HepG2 (cell line): Measurements from ENCODE around the gene SPG7. TPM values are rescaled to one million over a fixed set of nuclear protein-coding genes. Genes with fewer than 3 reads are reported as not detected.

ENCODE experiments used
- ATAC-seq: fragments of 200-7000 bp; cut with Tn5 transposase; 3 replicates; pipeline ENCODE4 v1.9.1; 2020; ENCODE audit warnings: mild to moderate bottlenecking, moderate library complexity
- BruUV-seq: library from RNA; stranded (reverse); fragments of 400-500 nt; replicated peaks from 2 replicates; lab custom pipeline; 2021; lab: Mats Ljungman, UMichigan
- CTCF ChIA-PET: fragments of 300-600 bp; formaldehyde crosslinking; extraction: SDS; loops from one replicate; lab custom pipeline; 2021; ENCODE audit warnings: low total read pairs, inconsistent platforms, low intra/inter-chr PET ratio; lab: Yijun Ruan, JAX
- POLR2A ChIA-PET: fragments of 350-600 bp; sonication (Branson Sonifier 250); formaldehyde crosslinking; loops from one replicate; lab custom pipeline; 2020; ENCODE audit warnings: antibody characterized with exemption, inconsistent platforms; lab: Yijun Ruan, JAX
- DNase-seq: peaks from one replicate; pipeline ENCODE4 v3.0.0-alpha.2; 2015; ENCODE audit warnings: low spot score
- FAIRE-seq: peaks from 3 replicates; lab custom pipeline; 2011; peaks lifted over from hg19 to GRCh38; lab: Jason Lieb, UNC
- H2AFZ ChIP-seq: one replicate; pipeline ENCODE4 v1.6.1; 2011; ENCODE audit warnings: low read length, inconsistent platforms
- H3K27ac ChIP-seq: fragments of 300-600 bp; 3 replicates; pipeline ENCODE4 v1.8.0; 2011; ENCODE audit warnings: mixed run types, mild to moderate bottlenecking, mixed read lengths, low read length, inconsistent platforms; ENCODE audit not compliant: insufficient read depth; ENCODE audit errors: extremely low read length
- H3K27me3 ChIP-seq, 2 experiments: fragments of 200-600 bp in 1 of 2; 2 replicates in 1 of 2; 3 replicates in 1 of 2; pipeline versions ENCODE4 v1.6.0 to v1.8.0; 2011; ENCODE audit warnings: low read length in 2 of 2, mild to moderate bottlenecking in 2 of 2, moderate library complexity in 2 of 2, inconsistent platforms in 1 of 2; ENCODE audit not compliant: insufficient read depth in 2 of 2, control insufficient read depth in 1 of 2
- H3K36me3 ChIP-seq, 2 experiments: fragments of 200-600 bp in 1 of 2; replicated peaks in 1 of 2; 2 replicates in 1 of 2; 3 replicates in 1 of 2; pipeline versions ENCODE4 v1.5.1 to v1.8.0; 2011; ENCODE audit warnings: low read length in 2 of 2, inconsistent platforms in 1 of 2; ENCODE audit not compliant: insufficient read depth in 2 of 2, control insufficient read depth in 1 of 2
- H3K4me1 ChIP-seq: 2 replicates; pipeline ENCODE4 v1.5.1; 2012; ENCODE audit warnings: low read length, inconsistent platforms; ENCODE audit not compliant: insufficient read depth
- H3K4me2 ChIP-seq: 2 replicates; pipeline ENCODE4 v1.6.0; 2011; ENCODE audit warnings: low read depth, low read length, inconsistent platforms
- H3K4me3 ChIP-seq, 3 experiments: fragments of 200-600 bp in 1 of 3; sonication (generic), shearing (Covaris generic) in 1 of 3; replicated peaks in 1 of 3; 2 replicates each; pipeline ENCODE4 v1.5.1; 2011 to 2016; ENCODE audit warnings: low read length in 3 of 3, inconsistent platforms in 2 of 3, low read depth in 2 of 3, mild to moderate bottlenecking in 2 of 3, control low read depth in 1 of 3, mixed read lengths in 1 of 3; ENCODE audit not compliant: insufficient read depth in 1 of 3
- H3K79me2 ChIP-seq: one replicate; pipeline ENCODE4 v1.6.1; 2011; ENCODE audit warnings: low read length, inconsistent platforms; ENCODE audit not compliant: insufficient read depth
- H3K9ac ChIP-seq: 2 replicates; pipeline ENCODE4 v1.6.0; 2011; ENCODE audit warnings: mild to moderate bottlenecking, low read depth, low read length, inconsistent platforms; ENCODE audit not compliant: insufficient read depth
- H3K9me3 ChIP-seq: 2 replicates; pipeline ENCODE4 v1.5.1; 2012; ENCODE audit warnings: mild to moderate bottlenecking, low read length
- H4K20me1 ChIP-seq: 2 replicates; pipeline ENCODE4 v1.6.0; 2011; ENCODE audit warnings: inconsistent platforms, mild to moderate bottlenecking, low read length, moderate library complexity; ENCODE audit not compliant: insufficient read depth
- HNRNPUL1 ChIP-seq: fragments of 200-400 bp; formaldehyde crosslinking; IDR thresholded peaks from 2 replicates; pipeline ENCODE4 v1.6.1; 2017; ENCODE audit warnings: low read depth, mild to moderate bottlenecking, low read length, moderate library complexity
- MEIS2 ChIP-seq: sonication (generic); formaldehyde crosslinking; IDR thresholded peaks from 2 replicates; pipeline ENCODE4 v1.9.0; 2021; ENCODE audit warnings: mild to moderate bottlenecking, missing genetic modification reagents
- POLR2G ChIP-seq: fragments of 200-400 bp; formaldehyde crosslinking; IDR thresholded peaks from 2 replicates; pipeline ENCODE4 v1.6.1; 2018; ENCODE audit warnings: mild to moderate bottlenecking, low read depth, low read length, moderate library complexity
- RBM22 ChIP-seq: fragments of 200-400 bp; formaldehyde crosslinking; optimal IDR thresholded peaks from 2 replicates; pipeline ENCODE3; 2017; ENCODE audit warnings: mild to moderate bottlenecking, low read length, moderate library complexity
- ZNF292 ChIP-seq: sonication (generic); formaldehyde crosslinking; IDR thresholded peaks from 2 replicates; pipeline ENCODE4 v1.8.1; 2022; ENCODE audit warnings: mild to moderate bottlenecking, low read depth, missing genetic modification reagents, borderline replicate concordance
- ZNF746 ChIP-seq: sonication (generic); formaldehyde crosslinking; IDR thresholded peaks from 2 replicates; pipeline ENCODE4 v1.8.0; 2022; ENCODE audit warnings: mild to moderate bottlenecking, missing genetic modification reagents
- WGBS: methylation state at CpG from one replicate; pipeline ENCODE4 v1.1.6; 2017; ENCODE audit warnings: low lambda C conversion rate; 5-methylcytosine and 5-hydroxymethylcytosine counted together
- in situ Hi-C: cut with HindIII; loops from 2 replicates; pipeline ENCODE4 v1.10.0; 2017; ENCODE audit warnings: low pct_unique_long_range_greater_than_20kb; ENCODE audit not compliant: extremely low pct_ligation_motif_present
- intact Hi-C: fragments of 100-400 bp; cut with micrococcal nuclease; formaldehyde crosslinking; loops from one replicate; pipeline ENCODE4 v1.10.0; 2022; ENCODE audit not compliant: unreplicated experiment
- polyA plus RNA-seq, 8 experiments: library from polyadenylated mRNA; depleted of rRNA in 3 of 8; stranded (reverse) in 7 of 8; unstranded in 1 of 8; fragments of >200 nt; fragmentation: Illumina TruSeq in 4 of 8; extraction: Trizol in 4 of 8; gene quantifications; 2 replicates each; pipeline versions ENCODE4 v1.2.1 to v1.2.3, GENCODE V29; 2011 to 2016; ENCODE audit warnings: low read depth in 4 of 8, missing spikeins in 1 of 8, mixed read lengths in 1 of 8; ENCODE audit not compliant: insufficient read depth in 1 of 8
- total RNA-seq, 5 experiments: library from RNA; depleted of rRNA; stranded (reverse); fragments of >200 nt; fragmentation: Illumina TruSeq; extraction: Trizol; gene quantifications; 2 replicates each; pipeline ENCODE4 v1.2.3, GENCODE V29; 2016; ENCODE audit warnings: low read depth in 1 of 5
- TF ChIP-seq, protein P1 (sequence below): sonication (generic); formaldehyde crosslinking; IDR thresholded peaks from 2 replicates; pipeline ENCODE4 v1.5.1; 2020; ENCODE audit warnings: mild to moderate bottlenecking, moderate library complexity, missing genetic modification reagents
- TF ChIP-seq, protein P2 (sequence below): sonication (generic); formaldehyde crosslinking; IDR thresholded peaks from 2 replicates; pipeline ENCODE4 v1.4.0; 2020; ENCODE audit warnings: missing genetic modification reagents

Gene SPG7
- total and polyA plus RNA-seq, 2 of the 13 experiments (the other 11 are each of a cell fraction or from before 2014, with no cell fraction given): 66.0 to 136 TPM

DNA sequence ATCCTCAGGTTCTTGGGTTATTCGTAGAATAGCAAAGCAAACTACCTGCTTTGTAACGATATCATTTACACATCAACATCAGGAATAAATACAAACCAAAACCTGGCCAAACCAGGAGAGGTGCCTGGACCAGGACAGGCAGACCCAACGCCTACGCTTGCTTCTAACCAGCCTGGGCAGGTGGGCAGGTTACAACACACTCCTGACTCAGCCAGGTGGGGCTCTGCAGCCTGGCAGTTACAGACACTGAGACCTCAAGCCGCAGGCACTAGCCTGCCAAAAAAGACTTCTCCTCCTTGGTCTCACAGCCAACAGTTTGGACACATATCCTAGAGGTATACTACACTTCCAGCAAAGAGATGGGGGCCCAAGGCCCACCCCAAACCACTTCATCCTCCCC is 31.8 kb upstream of the SPG7 start:
- H3K9ac ChIP-seq: no peak overlapping the region
- H3K9me3 ChIP-seq: no peaks in the 10 kb centered on the region
- TF ChIP-seq MEIS2 (CRISPR knock-in tag) (no peak), RBM22 (peak; percentile 28), POLR2G (peak; percentile 19; the same call in 1 of the 2 replicates)
- TF ChIP-seq, protein P1, sequence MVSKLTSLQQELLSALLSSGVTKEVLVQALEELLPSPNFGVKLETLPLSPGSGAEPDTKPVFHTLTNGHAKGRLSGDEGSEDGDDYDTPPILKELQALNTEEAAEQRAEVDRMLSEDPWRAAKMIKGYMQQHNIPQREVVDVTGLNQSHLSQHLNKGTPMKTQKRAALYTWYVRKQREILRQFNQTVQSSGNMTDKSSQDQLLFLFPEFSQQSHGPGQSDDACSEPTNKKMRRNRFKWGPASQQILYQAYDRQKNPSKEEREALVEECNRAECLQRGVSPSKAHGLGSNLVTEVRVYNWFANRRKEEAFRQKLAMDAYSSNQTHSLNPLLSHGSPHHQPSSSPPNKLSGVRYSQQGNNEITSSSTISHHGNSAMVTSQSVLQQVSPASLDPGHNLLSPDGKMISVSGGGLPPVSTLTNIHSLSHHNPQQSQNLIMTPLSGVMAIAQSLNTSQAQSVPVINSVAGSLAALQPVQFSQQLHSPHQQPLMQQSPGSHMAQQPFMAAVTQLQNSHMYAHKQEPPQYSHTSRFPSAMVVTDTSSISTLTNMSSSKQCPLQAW (CRISPR knock-in tag): no peak
- ChIA-PET CTCF (no interaction called here), POLR2A (interaction anchor here (0.9 kb wide), 1 partner anchor 33 kb away, joined by 3 read pairs; no protein-coding TSS in a partner anchor)
- H3K27ac ChIP-seq: no peak overlapping the region
- FAIRE-seq (no peak), ATAC-seq (no peak), DNase-seq (no peak)
- H4K20me1 ChIP-seq: peaks cover 92% of the 10 kb centered on the region
- H3K4me1 ChIP-seq: peaks cover 90% of the 10 kb centered on the region
- no peak overlapping the region for H2AFZ ChIP-seq
- 90% methylated on average over 5 of the region's 5 CpGs for WGBS
- intact Hi-C loops (loop anchor here (5.0 kb wide), 1 partner anchor 54 kb away; no protein-coding TSS in a partner anchor), in situ Hi-C loops (no loop called here)
- no peak overlapping the region for H3K4me3 ChIP-seq
- no peak overlapping the region for H3K4me2 ChIP-seq
- H3K27me3 ChIP-seq: no peaks in the 10 kb centered on the region
- no TSS peak for BruUV-seq
- H3K79me2 ChIP-seq: peaks cover 91% of the 10 kb centered on the region
- peaks cover 3 to 19% of the 10 kb centered on the region in 2 experiments; a peak in 4 of 5 replicates for H3K36me3 ChIP-seq

DNA sequence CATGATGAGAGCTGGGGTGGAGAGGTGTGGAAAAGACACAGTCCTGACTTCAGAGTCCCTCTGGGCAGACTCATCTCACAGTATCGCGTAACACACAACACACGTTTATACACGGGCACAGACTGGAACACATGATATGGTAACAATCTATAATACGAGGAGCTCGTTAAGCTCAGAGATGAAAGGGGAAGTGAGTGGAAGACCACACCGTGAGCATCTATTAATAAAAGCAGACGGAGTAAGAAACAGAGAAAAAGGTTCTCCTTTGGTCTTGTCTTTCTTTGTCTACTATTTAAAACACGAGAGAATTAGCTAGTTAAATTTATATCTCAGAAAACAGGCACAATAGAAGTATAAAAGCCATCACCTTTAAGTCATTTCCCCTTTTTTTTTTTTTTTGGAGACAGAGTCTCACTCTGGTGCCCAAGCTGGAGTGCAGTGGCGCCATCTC is 31.4 kb upstream of the SPG7 start:
- BruUV-seq: no TSS peak
- no peak for ATAC-seq
- ChIA-PET CTCF (no interaction called here), POLR2A (interaction anchor here (0.9 kb wide), 1 partner anchor 32 kb away, joined by 3 read pairs; no protein-coding TSS in a partner anchor)
- peaks cover 92% of the 10 kb centered on the region for H4K20me1 ChIP-seq
- TF ChIP-seq ZNF292 (CRISPR knock-in tag): no peak
- no peak for TF ChIP-seq ZNF746 (CRISPR knock-in tag)
- TF ChIP-seq, protein P2, sequence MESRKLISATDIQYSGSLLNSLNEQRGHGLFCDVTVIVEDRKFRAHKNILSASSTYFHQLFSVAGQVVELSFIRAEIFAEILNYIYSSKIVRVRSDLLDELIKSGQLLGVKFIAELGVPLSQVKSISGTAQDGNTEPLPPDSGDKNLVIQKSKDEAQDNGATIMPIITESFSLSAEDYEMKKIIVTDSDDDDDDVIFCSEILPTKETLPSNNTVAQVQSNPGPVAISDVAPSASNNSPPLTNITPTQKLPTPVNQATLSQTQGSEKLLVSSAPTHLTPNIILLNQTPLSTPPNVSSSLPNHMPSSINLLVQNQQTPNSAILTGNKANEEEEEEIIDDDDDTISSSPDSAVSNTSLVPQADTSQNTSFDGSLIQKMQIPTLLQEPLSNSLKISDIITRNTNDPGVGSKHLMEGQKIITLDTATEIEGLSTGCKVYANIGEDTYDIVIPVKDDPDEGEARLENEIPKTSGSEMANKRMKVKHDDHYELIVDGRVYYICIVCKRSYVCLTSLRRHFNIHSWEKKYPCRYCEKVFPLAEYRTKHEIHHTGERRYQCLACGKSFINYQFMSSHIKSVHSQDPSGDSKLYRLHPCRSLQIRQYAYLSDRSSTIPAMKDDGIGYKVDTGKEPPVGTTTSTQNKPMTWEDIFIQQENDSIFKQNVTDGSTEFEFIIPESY (CRISPR knock-in tag): 0 out of 2 replicates have a peak, but pooled peaks have one; percentile 14
- TF ChIP-seq HNRNPUL1: no peak
- H3K9me3 ChIP-seq: no peaks in the 10 kb centered on the region
- H3K4me3 ChIP-seq: no peak overlapping the region
- H3K79me2 ChIP-seq: peaks cover 91% of the 10 kb centered on the region
- no peak overlapping the region for H2AFZ ChIP-seq
- 97% methylated on average over 10 of the region's 10 CpGs for WGBS
- no peaks in the 10 kb centered on the region for H3K27me3 ChIP-seq
- no peak for FAIRE-seq
- H3K9ac ChIP-seq: no peak overlapping the region
- H3K4me2 ChIP-seq: no peak overlapping the region
- peaks cover 92% of the 10 kb centered on the region for H3K4me1 ChIP-seq
- intact Hi-C loops: loop anchor here (5.0 kb wide), 1 partner anchor 55 kb away; no protein-coding TSS in a partner anchor
- H3K36me3 ChIP-seq: peaks cover 3 to 23% of the 10 kb centered on the region in 2 experiments; a peak in 4 of 5 replicates
- no peak for DNase-seq
- H3K27ac ChIP-seq: no peak overlapping the region
- in situ Hi-C loops: no loop called here
